Stomach (tissue), 4 donors: Measurements from ENCODE around the gene TBL2.

ENCODE experiments used
- CTCF ChIP-seq, 7 experiments: fragments of 450-650 bp in 4 of 7; fragments of 200-600 bp in 3 of 7; sonication (generic) in 3 of 7; IDR thresholded peaks; one replicate each; pipeline ENCODE4 v1.5.1; 2016 to 2019; ENCODE audit warnings: antibody characterized with exemption in 7 of 7, control low read depth in 2 of 7, mild to moderate bottlenecking in 1 of 7
- EP300 ChIP-seq: sonication (generic); formaldehyde crosslinking; IDR thresholded peaks from one replicate; pipeline ENCODE4 v1.6.1; 2017; ENCODE audit warnings: antibody characterized with exemption
- POLR2A ChIP-seq, 4 donors: fragments of 450-650 bp; IDR thresholded peaks; one replicate each; pipeline ENCODE4 v1.6.1; 2016; ENCODE audit warnings: antibody characterized with exemption in 4 of 4, control low read depth in 2 of 4, mild to moderate bottlenecking in 1 of 4, moderate library complexity in 1 of 4

- no peak for TF ChIP-seq CTCF (IDR thresholded peaks at IDR 0.05)
- no peak for TF ChIP-seq POLR2A (IDR thresholded peaks at IDR 0.05)
- no peak for TF ChIP-seq EP300
These were observed 29.2 kb downstream of the TBL2 start for GRCh38 chr7:73549176-73549575.
